Osteocyte (in vitro differentiated cells): Measurements from ENCODE around the gene POLR2J3. TPM values are rescaled to one million over a fixed set of nuclear protein-coding genes. Genes with fewer than 3 reads are reported as not detected.
"Not testable (repeated sequence)": the region's sequence is repeated elsewhere in the genome, so short reads cannot be mapped to it uniquely, and the experiment has no call there.

Experiments used
- DNase-seq: peaks from one replicate; pipeline ENCODE4 v3.0.0; 2021; ENCODE audit warnings: mixed read lengths; ENCODE audit not compliant: unreplicated experiment; ENCODE audit errors: extremely low spot score
- H3K27ac Mint-ChIP-seq: one replicate; pipeline ENCODE4 v1.8.0; 2021; ENCODE audit warnings: mild to moderate bottlenecking, mixed read lengths; ENCODE audit not compliant: unreplicated experiment
- H3K27me3 Mint-ChIP-seq: one replicate; pipeline ENCODE4 v1.8.0; 2021; ENCODE audit warnings: mixed read lengths; ENCODE audit not compliant: unreplicated experiment
- H3K36me3 Mint-ChIP-seq: one replicate; pipeline ENCODE4 v1.8.0; 2021; ENCODE audit warnings: mixed read lengths; ENCODE audit not compliant: unreplicated experiment
- H3K4me1 Mint-ChIP-seq: one replicate; pipeline ENCODE4 v1.8.0; 2021; ENCODE audit warnings: mixed read lengths; ENCODE audit not compliant: unreplicated experiment
- H3K4me3 Mint-ChIP-seq: one replicate; pipeline ENCODE4 v1.8.0; 2021; ENCODE audit warnings: mild to moderate bottlenecking, moderate library complexity, mixed read lengths; ENCODE audit not compliant: unreplicated experiment
- H3K9me3 Mint-ChIP-seq: one replicate; pipeline ENCODE4 v1.8.0; 2021; ENCODE audit warnings: mixed read lengths; ENCODE audit not compliant: unreplicated experiment
- total RNA-seq: library from RNA; stranded (reverse); gene quantifications from 2 replicates; pipeline ENCODE4 v1.2.1, GENCODE V29; 2021

The POLR2J3 gene
- total RNA-seq, 1 donor from 2014 or later: 24.1 TPM

- H3K9me3 Mint-ChIP-seq, H3K27me3 Mint-ChIP-seq, H3K4me1 Mint-ChIP-seq, H3K4me3 Mint-ChIP-seq, H3K27ac Mint-ChIP-seq, H3K36me3 Mint-ChIP-seq: not testable (repeated sequence)
- peak; percentile 63 for DNase-seq
Observed at GRCh38 chr7:102577315-102578240, 5.2 kb upstream of the POLR2J3 start.

GRCh38 chr7:102576363-102576762, 4.0 kb upstream of the POLR2J3 start:
- not testable (repeated sequence) for H3K4me1 Mint-ChIP-seq, H3K36me3 Mint-ChIP-seq, H3K27me3 Mint-ChIP-seq, H3K9me3 Mint-ChIP-seq, H3K27ac Mint-ChIP-seq, DNase-seq, H3K4me3 Mint-ChIP-seq

DNA sequence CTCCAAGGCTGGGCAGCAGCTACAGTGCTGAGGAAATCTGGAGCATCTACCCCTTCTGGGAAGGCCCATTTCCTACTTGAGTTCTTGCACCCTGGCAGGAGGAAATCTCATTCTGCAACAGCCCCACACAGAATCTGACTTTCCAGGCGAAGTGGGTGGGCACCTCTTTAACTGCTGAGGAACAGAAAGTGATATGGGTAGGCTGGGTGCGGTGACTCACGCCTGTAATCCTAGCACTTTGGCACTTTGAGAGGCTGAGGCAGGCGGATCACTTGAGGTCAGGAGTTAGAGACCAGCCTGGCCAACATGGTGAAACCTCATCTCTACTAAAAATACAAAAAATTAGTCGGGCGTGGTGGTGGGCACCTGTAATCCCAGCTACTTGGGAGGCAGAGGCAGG, 2.2 kb upstream of the POLR2J3 start:
- not testable (repeated sequence) for H3K4me3 Mint-ChIP-seq, H3K36me3 Mint-ChIP-seq, H3K4me1 Mint-ChIP-seq, DNase-seq, H3K27ac Mint-ChIP-seq, H3K27me3 Mint-ChIP-seq, H3K9me3 Mint-ChIP-seq

DNA sequence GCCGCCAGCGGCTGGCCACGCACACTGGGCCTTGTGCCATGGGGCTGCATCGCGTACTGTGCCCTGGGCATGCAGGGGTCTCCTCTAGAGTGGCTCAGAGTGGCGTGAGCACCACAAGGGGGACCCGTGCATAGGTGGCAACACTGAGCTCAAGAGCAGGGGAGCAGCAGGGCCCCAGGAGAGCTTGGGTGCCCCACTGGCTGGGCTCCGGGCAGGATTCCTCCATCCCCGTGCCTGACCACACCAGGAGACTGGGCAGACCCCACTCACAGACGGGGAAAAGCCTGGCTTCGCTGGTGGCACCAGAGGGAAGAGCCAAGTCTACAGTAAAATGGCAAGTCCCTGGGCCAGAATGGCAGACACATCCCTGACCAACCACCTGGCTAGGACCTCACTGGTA, 3.8 kb downstream of the POLR2J3 start:
- not testable (repeated sequence) for H3K36me3 Mint-ChIP-seq, H3K9me3 Mint-ChIP-seq, H3K4me3 Mint-ChIP-seq, H3K27ac Mint-ChIP-seq, H3K27me3 Mint-ChIP-seq, H3K4me1 Mint-ChIP-seq
- DNase-seq: peak; percentile 78

- not testable (repeated sequence) for H3K4me1 Mint-ChIP-seq, H3K9me3 Mint-ChIP-seq, H3K36me3 Mint-ChIP-seq, H3K27ac Mint-ChIP-seq, H3K4me3 Mint-ChIP-seq, DNase-seq, H3K27me3 Mint-ChIP-seq
Observed at GRCh38 chr7:102550808-102551422, 21.5 kb downstream of the POLR2J3 start, which contains the start of gene SPDYE2. SPDYE2 (plus strand) TSS chr7:102551226; CDS start chr7:102553256, 2,030 bp downstream.

DNA sequence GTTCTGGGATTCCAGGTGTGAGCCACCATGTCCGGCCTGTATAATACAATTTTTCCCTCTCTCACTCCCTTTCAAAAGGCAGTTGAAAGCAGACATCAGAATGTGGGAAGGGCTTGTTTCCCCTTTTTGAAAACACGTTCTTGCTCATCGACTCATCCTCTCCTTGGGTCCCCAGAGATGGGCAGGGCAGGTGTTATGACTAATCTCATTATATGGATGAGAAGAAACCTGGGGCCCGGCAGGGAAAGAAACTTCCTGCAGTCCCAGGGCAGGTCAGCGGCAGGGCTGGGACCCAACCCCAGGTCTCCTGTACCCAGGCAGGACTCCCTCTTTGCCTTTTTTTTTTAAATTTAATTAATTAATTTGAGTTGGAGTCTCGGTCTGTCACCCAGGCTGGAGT, 26.0 kb downstream of the POLR2J3 start:
- not testable (repeated sequence) for DNase-seq, H3K4me3 Mint-ChIP-seq, H3K4me1 Mint-ChIP-seq, H3K27me3 Mint-ChIP-seq, H3K9me3 Mint-ChIP-seq, H3K36me3 Mint-ChIP-seq, H3K27ac Mint-ChIP-seq

DNA sequence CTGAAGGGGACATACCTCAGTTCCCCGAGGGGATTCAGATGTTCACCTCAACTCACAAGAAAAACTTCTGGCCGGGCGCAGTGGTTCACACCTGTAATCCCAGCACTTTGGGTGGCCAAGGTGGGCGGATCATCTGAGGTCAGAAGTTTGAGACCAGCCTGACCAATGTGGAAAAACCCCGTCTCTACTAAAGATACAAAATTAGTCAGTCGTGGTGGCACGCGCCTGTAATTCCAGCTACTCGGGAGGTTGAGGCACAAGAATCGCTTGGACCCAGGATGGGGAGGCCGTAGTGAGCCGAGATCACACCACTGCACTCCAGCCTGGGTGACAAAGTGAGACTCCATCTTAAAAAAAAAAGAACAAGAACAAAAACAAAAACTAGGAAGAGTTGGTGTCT, 27.1 kb downstream of the POLR2J3 start:
- not testable (repeated sequence) for H3K9me3 Mint-ChIP-seq, H3K27me3 Mint-ChIP-seq, DNase-seq, H3K4me3 Mint-ChIP-seq, H3K27ac Mint-ChIP-seq, H3K36me3 Mint-ChIP-seq, H3K4me1 Mint-ChIP-seq

DNA sequence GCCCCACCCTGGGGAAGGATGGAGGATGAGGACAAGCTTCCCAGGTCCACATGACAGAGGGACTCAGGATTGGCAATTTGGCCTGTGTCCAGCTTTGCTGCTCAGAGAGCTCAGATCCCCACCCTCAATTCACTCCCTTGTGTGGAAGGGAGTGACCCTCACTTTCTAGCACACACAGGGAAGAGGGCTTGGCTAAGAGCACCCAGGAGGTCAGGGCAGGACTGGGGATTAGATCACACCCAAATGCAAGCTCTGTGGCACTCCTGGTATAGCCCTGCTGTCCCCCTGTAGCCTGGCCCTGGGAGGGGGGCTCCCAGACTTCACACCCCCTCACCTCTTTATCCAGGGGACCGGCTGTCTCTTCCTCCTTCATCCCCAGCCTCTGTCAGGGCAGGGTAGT, 28.0 kb downstream of the POLR2J3 start:
- H3K4me3 Mint-ChIP-seq, H3K4me1 Mint-ChIP-seq, DNase-seq, H3K9me3 Mint-ChIP-seq, H3K27ac Mint-ChIP-seq, H3K36me3 Mint-ChIP-seq, H3K27me3 Mint-ChIP-seq: not testable (repeated sequence)

DNA sequence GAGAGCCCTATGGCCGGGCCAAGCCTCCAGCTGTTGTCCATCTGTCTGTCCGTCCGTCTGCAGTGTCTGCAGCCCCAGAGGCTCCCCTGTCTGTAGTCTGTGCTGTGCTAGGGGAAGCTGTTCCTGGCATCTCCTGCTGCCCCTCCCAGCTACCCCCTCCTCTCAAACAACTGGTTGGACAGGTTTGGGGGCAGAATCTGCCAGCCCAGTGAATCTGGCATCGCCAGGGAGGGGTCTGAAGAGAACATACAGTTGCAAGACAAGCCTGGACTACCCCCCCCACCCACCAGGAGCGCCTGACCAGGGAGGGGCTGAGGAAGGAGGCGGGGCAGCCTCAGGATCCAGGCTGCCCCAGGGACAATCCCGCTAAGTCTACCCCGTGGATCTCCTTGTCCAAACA, 28.8 kb downstream of the POLR2J3 start, which contains the start of gene UPK3BL2:
Gene UPK3BL2 (minus strand): TSS at position 101 of the 400 bp plus-strand sequence. CDS start 60 bp downstream, at position 41.
- not testable (repeated sequence) for H3K4me1 Mint-ChIP-seq, H3K36me3 Mint-ChIP-seq, DNase-seq, H3K27ac Mint-ChIP-seq, H3K27me3 Mint-ChIP-seq, H3K4me3 Mint-ChIP-seq, H3K9me3 Mint-ChIP-seq

DNA sequence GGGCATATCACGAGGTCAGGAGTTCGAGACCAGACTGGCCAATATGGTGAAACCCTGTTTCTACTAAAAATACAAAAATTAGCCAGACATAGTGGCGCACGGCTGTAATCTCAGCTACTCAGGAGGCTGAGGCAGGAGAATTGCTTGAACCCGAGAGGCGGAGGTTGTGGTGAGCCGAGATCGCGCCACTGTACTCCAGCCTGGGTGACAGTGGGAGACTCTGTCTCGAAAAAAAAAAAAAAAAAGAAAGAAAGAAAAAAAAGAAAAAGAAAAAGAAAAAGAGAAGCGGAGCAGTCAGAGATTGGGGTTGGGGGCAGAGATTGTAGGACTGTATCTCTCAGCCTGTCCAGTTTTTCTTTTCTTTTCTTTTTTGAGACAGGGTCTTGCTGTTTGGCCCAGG, 29.6 kb downstream of the POLR2J3 start:
- H3K4me1 Mint-ChIP-seq, H3K27me3 Mint-ChIP-seq, H3K27ac Mint-ChIP-seq, DNase-seq, H3K9me3 Mint-ChIP-seq, H3K4me3 Mint-ChIP-seq, H3K36me3 Mint-ChIP-seq: not testable (repeated sequence)

DNA sequence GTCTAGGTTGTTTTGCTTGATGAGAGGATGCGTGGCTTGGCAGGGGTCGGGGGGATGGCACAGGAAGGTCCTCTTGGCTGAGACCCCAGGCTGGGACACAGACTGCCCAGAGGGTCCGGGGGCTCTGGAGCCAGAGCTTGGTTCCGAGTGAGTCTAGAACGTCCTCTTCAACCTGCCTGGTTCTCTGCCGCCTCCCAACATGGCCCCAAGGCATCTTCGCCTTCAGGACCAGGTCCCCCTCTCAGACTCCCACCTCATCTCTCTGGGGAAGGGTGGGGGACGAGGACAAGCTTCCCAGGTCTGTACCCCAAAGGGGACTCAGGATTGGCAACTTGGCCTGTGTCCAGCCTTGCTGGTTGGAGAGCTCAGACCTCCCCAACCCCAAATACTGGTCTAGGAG, 30.3 kb downstream of the POLR2J3 start:
- not testable (repeated sequence) for H3K36me3 Mint-ChIP-seq, H3K27me3 Mint-ChIP-seq, H3K4me3 Mint-ChIP-seq, H3K27ac Mint-ChIP-seq, H3K4me1 Mint-ChIP-seq, H3K9me3 Mint-ChIP-seq, DNase-seq

DNA sequence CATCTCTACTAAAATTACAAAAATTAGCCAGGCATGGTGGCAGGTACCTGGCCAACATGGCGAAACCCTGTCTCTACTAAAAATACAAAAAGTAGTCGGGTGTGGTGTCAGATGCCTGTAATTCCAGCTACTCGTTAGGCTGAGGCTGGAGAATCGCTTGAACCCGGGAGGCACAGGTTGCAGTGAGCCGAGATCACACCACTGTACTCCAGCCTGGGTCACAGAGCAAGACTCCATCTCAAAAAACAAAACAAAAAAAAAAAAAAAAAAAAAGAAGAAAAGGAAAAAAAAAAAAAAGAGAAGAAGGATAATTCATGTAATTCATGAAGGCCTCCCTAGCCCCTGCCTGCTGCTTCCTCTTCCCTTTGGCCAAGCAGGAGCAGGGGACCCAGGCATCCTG, 31.8 kb downstream of the POLR2J3 start:
- H3K27ac Mint-ChIP-seq, H3K4me1 Mint-ChIP-seq, H3K27me3 Mint-ChIP-seq, H3K4me3 Mint-ChIP-seq, H3K9me3 Mint-ChIP-seq, DNase-seq, H3K36me3 Mint-ChIP-seq: not testable (repeated sequence)
